HCT116 (cell line): ENCODE results near the gene ZNF516.

ENCODE experiments used
- CTCF ChIP-seq, 3 experiments: fragments of 200-600 bp in 1 of 3; sonication (generic) in 1 of 3; IDR thresholded peaks in 2 of 3; conservative IDR thresholded peaks in 1 of 3; 2 replicates each; pipeline ENCODE4 v1.5.1; 2012 to 2017; ENCODE audit warnings: low read depth in 2 of 3, low read length in 2 of 3, antibody characterized with exemption in 1 of 3, borderline replicate concordance in 1 of 3, control low read depth in 1 of 3, mild to moderate bottlenecking in 1 of 3, mixed read lengths in 1 of 3, mixed run types in 1 of 3, moderate library complexity in 1 of 3; ENCODE audit not compliant: insufficient read depth in 1 of 3
- EZH2 ChIP-seq: fragments of 200-600 bp; sonication (generic); IDR thresholded peaks from 2 replicates; pipeline ENCODE4 v1.6.1; 2017; ENCODE audit warnings: antibody characterized with exemption, mixed run types
- POLR2A ChIP-seq: IDR thresholded peaks from 2 replicates; pipeline ENCODE4 v1.7.0; 2011; ENCODE audit warnings: borderline replicate concordance; ENCODE audit not compliant: insufficient read depth, insufficient read length; ENCODE audit errors: extremely low read depth
- SP1 ChIP-seq: IDR thresholded peaks from 2 replicates; pipeline ENCODE4 v1.6.1; 2012; ENCODE audit warnings: low read depth

- TF ChIP-seq SP1 (no peak), POLR2A (no peak), CTCF (IDR thresholded peaks at IDR 0.05 in 2 of 3, conservative IDR thresholded peaks at IDR 0.05 in 1 of 3; ENCODE audit: borderline replicate concordance in 1 of 3, insufficient read depth in 1 of 3, low read depth in 2 of 3, low read length in 2 of 3) (no peak), EZH2 (no peak)
These were observed 180.5 kb downstream of the ZNF516 start for GRCh38 chr18:76314496-76314895.
